ENCODE data around the gene BARX2. TPM values are rescaled to one million over a fixed set of nuclear protein-coding genes. Genes with fewer than 3 reads are reported as not detected.

BARX2 gene
- total and polyA plus RNA-seq, 12 donors, result 0.01 TPM; not detected in 11

GRCh38 chr11:129426038-129426437 lies 50.4 kb downstream of the BARX2 start:
- Histone ChIP-seq H3K9me3 (peaks cover 0 to 7% (median 0%) of the 10 kb centered on the region in 11 donors), H3K36me3 (no peaks in the 10 kb centered on the region), H3K4me3 (no peak overlapping the region), H3K27ac (no peak overlapping the region), H3K4me1 (no peaks in the 10 kb centered on the region), H3K27me3 (peaks cover 0 to 8% (median 0%) of the 10 kb centered on the region in 7 donors)
- WGBS, 2 donors, result 79 to 88% methylated on average over 3 of the region's 3 CpGs
- TF ChIP-seq, protein P1, sequence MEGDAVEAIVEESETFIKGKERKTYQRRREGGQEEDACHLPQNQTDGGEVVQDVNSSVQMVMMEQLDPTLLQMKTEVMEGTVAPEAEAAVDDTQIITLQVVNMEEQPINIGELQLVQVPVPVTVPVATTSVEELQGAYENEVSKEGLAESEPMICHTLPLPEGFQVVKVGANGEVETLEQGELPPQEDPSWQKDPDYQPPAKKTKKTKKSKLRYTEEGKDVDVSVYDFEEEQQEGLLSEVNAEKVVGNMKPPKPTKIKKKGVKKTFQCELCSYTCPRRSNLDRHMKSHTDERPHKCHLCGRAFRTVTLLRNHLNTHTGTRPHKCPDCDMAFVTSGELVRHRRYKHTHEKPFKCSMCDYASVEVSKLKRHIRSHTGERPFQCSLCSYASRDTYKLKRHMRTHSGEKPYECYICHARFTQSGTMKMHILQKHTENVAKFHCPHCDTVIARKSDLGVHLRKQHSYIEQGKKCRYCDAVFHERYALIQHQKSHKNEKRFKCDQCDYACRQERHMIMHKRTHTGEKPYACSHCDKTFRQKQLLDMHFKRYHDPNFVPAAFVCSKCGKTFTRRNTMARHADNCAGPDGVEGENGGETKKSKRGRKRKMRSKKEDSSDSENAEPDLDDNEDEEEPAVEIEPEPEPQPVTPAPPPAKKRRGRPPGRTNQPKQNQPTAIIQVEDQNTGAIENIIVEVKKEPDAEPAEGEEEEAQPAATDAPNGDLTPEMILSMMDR (IDR thresholded peaks at IDR 0.05), result no peak
- ATAC-seq (no peak), DNase-seq (no peak)
- intact Hi-C loops (cut with DNase I), result no loop called here

GRCh38 chr11:129426776-129427175 lies 51.1 kb downstream of the BARX2 start:
- intact Hi-C loops (cut with DNase I), result no loop called here
- H3K27me3 ChIP-seq, result peaks cover 0 to 8% (median 0%) of the 10 kb centered on the region in 7 donors
- no peak overlapping the region for H3K4me3 ChIP-seq
- no peak for DNase-seq
- H3K9me3 ChIP-seq, result peaks cover 0 to 15% (median 3%) of the 10 kb centered on the region in 11 donors
- TF ChIP-seq, protein P1 (IDR thresholded peaks at IDR 0.05), result no peak
- H3K4me1 ChIP-seq, result no peaks in the 10 kb centered on the region
- WGBS, 2 donors, result 74 to 81% methylated on average over 3 of the region's 3 CpGs
- no peak for ATAC-seq
- no peaks in the 10 kb centered on the region for H3K36me3 ChIP-seq
- no peak overlapping the region for H3K27ac ChIP-seq

GRCh38 chr11:129427376-129427775 lies 51.7 kb downstream of the BARX2 start:
- H3K36me3 ChIP-seq, result no peaks in the 10 kb centered on the region
- 70 to 82% methylated on average over 3 of the region's 3 CpGs for WGBS, 2 donors
- H3K4me1 ChIP-seq, result no peaks in the 10 kb centered on the region
- DNase-seq (no peak), ATAC-seq (no peak)
- peaks cover 0 to 21% (median 3%) of the 10 kb centered on the region in 11 donors for H3K9me3 ChIP-seq
- H3K27ac ChIP-seq, result no peak overlapping the region
- no peak overlapping the region for H3K4me3 ChIP-seq
- intact Hi-C loops (cut with DNase I), result no loop called here
- peaks cover 0 to 8% (median 0%) of the 10 kb centered on the region in 7 donors for H3K27me3 ChIP-seq
- TF ChIP-seq, protein P1 (IDR thresholded peaks at IDR 0.05), result no peak

DNA sequence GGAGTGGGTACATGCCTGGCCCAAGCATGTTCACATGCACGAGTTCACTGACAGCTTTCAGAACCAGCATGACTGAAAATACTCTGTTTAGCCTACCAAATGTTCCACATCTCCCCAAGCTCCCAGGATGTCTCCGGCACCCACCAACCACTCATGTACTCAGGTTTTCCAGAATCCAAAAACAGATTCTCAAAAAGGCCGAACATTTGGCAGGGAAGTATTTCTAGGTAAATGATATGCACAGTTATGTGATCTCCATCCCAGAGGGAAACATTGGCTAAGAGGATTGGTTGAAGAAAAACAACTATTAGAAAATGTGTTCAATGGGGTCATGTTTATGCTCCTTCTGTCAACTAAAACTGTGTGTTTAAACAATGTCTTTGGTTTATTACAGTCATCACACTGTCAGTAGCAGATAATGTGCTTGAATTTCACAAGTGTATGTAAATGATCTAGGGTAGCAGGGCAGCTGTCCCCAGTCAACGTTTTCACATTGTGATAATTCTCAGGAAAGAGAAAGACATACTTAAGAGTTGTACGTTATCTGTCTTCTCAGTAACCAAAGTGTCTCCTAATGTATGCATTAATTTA lies 52.3 kb downstream of the BARX2 start:
- H3K4me1 ChIP-seq, result no peaks in the 10 kb centered on the region
- intact Hi-C loops (cut with DNase I), result no loop called here
- H3K27me3 ChIP-seq, result peaks cover 0 to 8% (median 0%) of the 10 kb centered on the region in 7 donors
- peaks cover 0 to 21% (median 3%) of the 10 kb centered on the region in 11 donors for H3K9me3 ChIP-seq
- DNase-seq (no peak), ATAC-seq (no peak)
- WGBS, 2 donors, result 59 to 67% methylated on average over 5 of the region's 5 CpGs
- no peaks in the 10 kb centered on the region for H3K36me3 ChIP-seq
- H3K4me3 ChIP-seq, result no peak overlapping the region
- TF ChIP-seq, protein P1 (IDR thresholded peaks at IDR 0.05), result no peak
- H3K27ac ChIP-seq, result no peak overlapping the region
